Measurements from ENCODE around the gene KIAA1671. TPM values are rescaled to one million over a fixed set of nuclear protein-coding genes. Genes with fewer than 3 reads are reported as not detected.

KIAA1671 gene
- total RNA-seq, 1 donor from 2014 or later: 46.7 TPM

GRCh38 chr22:24973872-24974271, 21.4 kb downstream of the KIAA1671 start:
- no peaks in the 10 kb centered on the region for H3K27me3 ChIP-seq
- DNase-seq (no peak), ATAC-seq (no peak)
- H3K36me3 ChIP-seq: no peaks in the 10 kb centered on the region
- no peak overlapping the region for H3K4me3 ChIP-seq
- intact Hi-C loops (cut with DNase I): no loop called here
- TF ChIP-seq CTCF (IDR thresholded peaks at IDR 0.05): no peak
- H3K27ac ChIP-seq: no peak overlapping the region
- no peaks in the 10 kb centered on the region for H3K9me3 ChIP-seq
- peaks cover 20% of the 10 kb centered on the region for H3K4me1 ChIP-seq

- Histone ChIP-seq H3K36me3 (no peaks in the 10 kb centered on the region), H3K9me3 (no peaks in the 10 kb centered on the region), H3K4me1 (peaks cover 14% of the 10 kb centered on the region), H3K4me3 (no peak overlapping the region), H3K27ac (no peak overlapping the region), H3K27me3 (no peaks in the 10 kb centered on the region)
- DNase-seq (no peak), ATAC-seq (no peak)
- intact Hi-C loops (cut with DNase I): no loop called here
- no peak for TF ChIP-seq CTCF (IDR thresholded peaks at IDR 0.05)
These were observed 22.7 kb downstream of the KIAA1671 start for GRCh38 chr22:24975125-24975640.

- H3K27me3 ChIP-seq: no peaks in the 10 kb centered on the region
- no peaks in the 10 kb centered on the region for H3K9me3 ChIP-seq
- H3K36me3 ChIP-seq: no peaks in the 10 kb centered on the region
- no peak overlapping the region for H3K4me3 ChIP-seq
- H3K4me1 ChIP-seq: peaks cover 14% of the 10 kb centered on the region
- intact Hi-C loops (cut with DNase I): no loop called here
- no peak for TF ChIP-seq CTCF (IDR thresholded peaks at IDR 0.05)
- DNase-seq: no peak
- H3K27ac ChIP-seq: peak overlapping the region; percentile 42
- ATAC-seq: no peak
These were observed 23.4 kb downstream of the KIAA1671 start for GRCh38 chr22:24975813-24976341.

DNA sequence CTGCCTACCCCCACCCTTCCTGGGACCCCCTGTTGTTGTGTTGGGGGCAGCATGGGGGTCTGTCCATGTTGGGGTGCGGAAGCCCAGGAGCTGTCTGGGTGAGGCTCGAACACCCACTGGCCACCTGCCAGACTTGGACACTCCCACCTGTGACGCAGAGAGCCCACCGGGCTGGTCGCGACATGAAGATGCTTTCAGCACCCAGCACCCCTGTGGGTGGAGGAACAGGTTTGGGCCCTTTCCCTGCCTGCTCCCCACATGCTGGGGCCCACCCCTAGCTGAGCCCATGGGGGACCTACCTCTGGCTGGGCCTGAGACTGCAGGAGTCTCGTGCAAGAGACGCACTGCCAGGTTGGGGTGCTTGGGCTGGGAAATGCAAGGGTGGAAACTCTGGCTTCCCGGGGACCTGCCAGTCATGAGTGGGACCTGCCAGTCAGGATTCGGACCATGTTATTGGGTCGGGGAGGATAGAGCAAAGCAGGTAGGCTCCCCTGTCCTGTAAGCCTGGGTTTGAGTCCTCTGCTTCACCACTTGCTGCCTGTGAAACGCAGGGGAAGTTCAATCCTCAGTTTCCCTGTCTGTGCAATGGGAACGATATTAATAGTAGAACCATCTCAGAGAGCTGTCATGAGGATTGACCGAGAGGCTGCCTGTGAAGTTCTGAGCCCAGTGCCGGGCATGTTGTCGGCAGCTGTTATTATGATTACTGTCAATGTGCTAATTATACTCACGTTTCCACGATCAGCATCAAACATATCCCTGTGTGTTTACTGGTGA, 24.1 kb downstream of the KIAA1671 start:
- Histone ChIP-seq H3K9me3 (no peaks in the 10 kb centered on the region), H3K4me3 (no peak overlapping the region), H3K36me3 (no peaks in the 10 kb centered on the region), H3K27me3 (no peaks in the 10 kb centered on the region), H3K4me1 (peaks cover 14% of the 10 kb centered on the region), H3K27ac (peak overlapping the region; percentile 70)
- no peak for TF ChIP-seq CTCF (IDR thresholded peaks at IDR 0.05)
- no peak for DNase-seq
- intact Hi-C loops (cut with DNase I): no loop called here
- no peak for ATAC-seq

DNA sequence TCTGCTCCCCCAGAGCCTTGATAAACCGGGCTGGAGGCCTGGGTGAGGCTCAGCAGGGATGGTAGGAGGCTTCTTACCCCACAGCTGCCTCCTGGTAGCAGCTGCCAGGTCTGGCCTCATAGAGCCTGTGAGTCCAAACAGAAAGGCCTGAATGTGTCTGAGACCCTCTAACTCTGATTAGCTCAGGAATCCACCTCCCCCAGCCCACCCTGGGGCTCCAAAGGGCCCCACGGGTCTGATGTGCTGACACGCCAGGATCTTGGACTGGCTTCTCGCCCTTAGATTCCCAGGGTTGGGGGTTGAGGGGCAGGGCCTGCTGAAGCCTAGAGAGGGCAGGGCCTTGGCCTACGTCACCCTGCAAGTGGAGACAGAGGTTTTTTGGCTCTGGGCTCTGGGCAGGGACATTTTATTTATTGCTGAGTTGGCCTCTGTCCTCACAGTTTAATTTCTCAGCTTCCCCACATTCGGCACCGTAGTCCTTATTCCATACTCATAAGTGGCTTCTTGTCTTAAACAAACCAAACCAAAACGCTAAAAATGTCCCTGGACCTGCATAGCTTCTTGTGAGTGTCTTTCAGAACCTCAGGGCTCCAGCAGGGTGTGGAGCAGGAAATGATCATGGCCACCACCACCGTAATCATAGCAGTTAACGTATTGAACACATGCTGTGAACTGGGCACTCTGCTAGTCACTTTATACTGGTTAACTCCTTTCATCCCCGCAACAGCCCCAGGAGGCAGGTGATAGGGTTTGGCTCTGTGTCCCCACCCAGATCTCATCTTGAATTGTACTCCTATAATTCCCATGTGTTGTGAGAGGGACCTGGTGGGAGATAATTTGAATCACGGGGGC, 25.1 kb downstream of the KIAA1671 start:
- Histone ChIP-seq H3K4me3 (no peak overlapping the region), H3K27me3 (no peaks in the 10 kb centered on the region), H3K9me3 (no peaks in the 10 kb centered on the region), H3K4me1 (peaks cover 14% of the 10 kb centered on the region), H3K27ac (peak overlapping the region; percentile 70), H3K36me3 (no peaks in the 10 kb centered on the region)
- ATAC-seq (peak; percentile 76), DNase-seq (no peak)
- TF ChIP-seq CTCF (IDR thresholded peaks at IDR 0.05): no peak
- intact Hi-C loops (cut with DNase I): no loop called here
